Naive thymus-derived CD4-positive, alpha-beta T cell (primary cell): ENCODE results near the gene NELFB. TPM values are rescaled to one million over a fixed set of nuclear protein-coding genes. Genes with fewer than 3 reads are reported as not detected.

Experiments used
- ATAC-seq: fragments of 150-1000 bp; cut with Tn5 transposase; 2 replicates; pipeline ENCODE4 v1.10.0; 2021; ENCODE audit warnings: mild to moderate bottlenecking, moderate library complexity
- CTCF ChIA-PET: fragments of 350-600 bp; sonication (Branson Sonifier 250); formaldehyde crosslinking; loops from one replicate; lab custom pipeline; 2021; ENCODE audit warnings: antibody characterized with exemption; lab: Charles Lee
- POLR2A ChIA-PET: fragments of 350-600 bp; sonication (Branson Sonifier 250); formaldehyde crosslinking; loops from one replicate; lab custom pipeline; 2021; ENCODE audit warnings: antibody characterized with exemption, inconsistent platforms; lab: Charles Lee
- DNase-seq, 9 donors: peaks; one replicate each; pipeline versions ENCODE4 v3.0.0 to v3.0.0-alpha.2; 2020 to 2022; ENCODE audit warnings: mixed read lengths in 1 of 9
- H3K27ac ChIP-seq: one replicate; pipeline ENCODE4 v1.7.0; 2013; ENCODE audit warnings: mild to moderate bottlenecking, low read depth, low read length, moderate library complexity
- H3K27me3 ChIP-seq, 2 donors: one replicate each; pipeline ENCODE4 v1.7.0; 2013; ENCODE audit warnings: low read length in 2 of 2, mild to moderate bottlenecking in 2 of 2, moderate library complexity in 2 of 2; ENCODE audit not compliant: control insufficient read depth in 2 of 2, insufficient read depth in 2 of 2
- H3K36me3 ChIP-seq, 3 experiments: 1 replicate in 2 of 3; 2 replicates in 1 of 3; pipeline ENCODE4 v1.7.0; 2013; ENCODE audit warnings: low read length in 3 of 3, mild to moderate bottlenecking in 3 of 3, moderate library complexity in 1 of 3; ENCODE audit not compliant: insufficient read depth in 3 of 3, control insufficient read depth in 2 of 3
- H3K4me1 ChIP-seq, 2 donors: one replicate each; pipeline ENCODE4 v1.7.0; 2013; ENCODE audit warnings: low read length in 2 of 2, mild to moderate bottlenecking in 2 of 2, moderate library complexity in 1 of 2; ENCODE audit not compliant: control insufficient read depth in 2 of 2, insufficient read depth in 2 of 2
- H3K4me3 ChIP-seq: 2 replicates; pipeline ENCODE4 v1.7.0; 2013; ENCODE audit warnings: mild to moderate bottlenecking, low read length
- H3K9me3 ChIP-seq, 3 experiments: 1 replicate in 2 of 3; 2 replicates in 1 of 3; pipeline ENCODE4 v1.7.0; 2013; ENCODE audit warnings: low read length in 3 of 3; ENCODE audit not compliant: control insufficient read depth in 2 of 3
- H3K27ac Mint-ChIP-seq, 9 donors: one replicate each; pipeline ENCODE4 v1.8.0; 2020 to 2022; ENCODE audit warnings: mixed read lengths in 9 of 9, mild to moderate bottlenecking in 8 of 9, moderate library complexity in 5 of 9, inconsistent platforms in 2 of 9
- H3K27me3 Mint-ChIP-seq, 5 donors: one replicate each; pipeline ENCODE4 v1.8.0; 2021 to 2022; ENCODE audit warnings: mixed read lengths in 5 of 5, mild to moderate bottlenecking in 1 of 5
- H3K36me3 Mint-ChIP-seq, 5 donors: one replicate each; pipeline ENCODE4 v1.8.0; 2020 to 2022; ENCODE audit warnings: mixed read lengths in 5 of 5, mild to moderate bottlenecking in 3 of 5, inconsistent platforms in 1 of 5
- H3K4me1 Mint-ChIP-seq, 7 donors: one replicate each; pipeline ENCODE4 v1.8.0; 2020 to 2022; ENCODE audit warnings: mixed read lengths in 7 of 7, mild to moderate bottlenecking in 3 of 7, inconsistent platforms in 1 of 7
- H3K4me3 Mint-ChIP-seq, 10 donors: one replicate each; pipeline ENCODE4 v1.8.0; 2020 to 2022; ENCODE audit warnings: mild to moderate bottlenecking in 10 of 10, mixed read lengths in 10 of 10, moderate library complexity in 6 of 10, inconsistent platforms in 2 of 10
- H3K9me3 Mint-ChIP-seq, 11 donors: one replicate each; pipeline ENCODE4 v1.8.0; 2020 to 2022; ENCODE audit warnings: mixed read lengths in 11 of 11, mild to moderate bottlenecking in 4 of 11, inconsistent platforms in 1 of 11, moderate library complexity in 1 of 11
- intact Hi-C, 2 donors: fragments of 100-400 bp; cut with micrococcal nuclease; formaldehyde crosslinking; loops; one replicate each; pipeline ENCODE4 v1.15.1; 2023
- polyA plus RNA-seq, 2 donors: library from polyadenylated mRNA; unstranded; fragments of 300-500 nt; fragmentation: Illumina TruSeq; gene quantifications; one replicate each; pipeline ENCODE4 v1.2.3, GENCODE V29; 2021
- total RNA-seq, 6 experiments: library from RNA in 5 of 6; stranded (reverse) in 5 of 6; gene quantifications; 1 replicate in 5 of 6; 2 replicates in 1 of 6; pipeline ENCODE4 v1.2.3 and lab custom pipeline; 2021 to 2026

NELFB gene
- total and polyA plus RNA-seq, 7 experiments from 2014 or later, result 22.9 to 64.2 (median 38.9) TPM

- no peak overlapping the region for H3K27ac Mint-ChIP-seq
- no peaks in the 10 kb centered on the region for H3K36me3 Mint-ChIP-seq
- DNase-seq (no peak), ATAC-seq (no peak)
- H3K27ac ChIP-seq, result no peak overlapping the region
- H3K9me3 Mint-ChIP-seq, result peaks cover 0 to 2% (median 0%) of the 10 kb centered on the region in 11 donors
- no peaks in the 10 kb centered on the region for H3K9me3 ChIP-seq
- no peaks in the 10 kb centered on the region for H3K36me3 ChIP-seq
- ChIA-PET CTCF (interaction anchor here (1.2 kb wide), 1 partner anchor 8 kb away, joined by 4 read pairs; no protein-coding TSS in a partner anchor), POLR2A (no interaction called here)
- intact Hi-C loops, result loop anchor here in 1 of 2 donors (10.0 kb wide), 1 partner anchor 285 kb away; the partner anchor contains the start of genes C8G and FBXW5
- peaks cover 4 to 5% of the 10 kb centered on the region in 2 donors for H3K4me1 ChIP-seq
- H3K27me3 ChIP-seq, result no peaks in the 10 kb centered on the region
- peaks cover 5 to 7% (median 5%) of the 10 kb centered on the region in 7 donors for H3K4me1 Mint-ChIP-seq
- no peak overlapping the region for H3K4me3 Mint-ChIP-seq
- peaks cover 0 to 11% (median 6%) of the 10 kb centered on the region in 5 donors for H3K27me3 Mint-ChIP-seq
- no peak overlapping the region for H3K4me3 ChIP-seq
Measured at GRCh38 chr9:137229903-137230704, 25.0 kb upstream of the NELFB start.

- Histone ChIP-seq H3K36me3 (no peaks in the 10 kb centered on the region), H3K27ac (no peak within 1 kb of the TSS), H3K4me3 (no peak within 1 kb of the TSS), H3K27me3 (no peaks in the 10 kb centered on the region), H3K4me1 (peaks cover 4 to 5% of the 10 kb centered on the region in 2 donors), H3K9me3 (no peaks in the 10 kb centered on the region)
- Mint-ChIP-seq H3K27ac (no peak within 1 kb of the TSS), H3K27me3 (peaks cover 0 to 13% (median 6%) of the 10 kb centered on the region in 5 donors), H3K4me1 (peaks cover 4 to 7% (median 5%) of the 10 kb centered on the region in 7 donors), H3K36me3 (no peaks in the 10 kb centered on the region), H3K9me3 (peaks cover 0 to 2% (median 0%) of the 10 kb centered on the region in 11 donors), H3K4me3 (no peak within 1 kb of the TSS)
- ChIA-PET POLR2A (interaction anchor here (0.5 kb wide), 1 partner anchor 126 kb away, joined by 4 read pairs; no protein-coding TSS in a partner anchor), CTCF (no interaction called here)
- intact Hi-C loops, result no loop called here
- ATAC-seq (no peak), DNase-seq (no peak)
Measured at GRCh38 chr9:137230705-137231371, 24.3 kb upstream of the NELFB start, which contains the start of gene SLC34A3. SLC34A3 (plus strand) TSS chr9:137230901; CDS start chr9:137231703, 802 bp downstream.

DNA sequence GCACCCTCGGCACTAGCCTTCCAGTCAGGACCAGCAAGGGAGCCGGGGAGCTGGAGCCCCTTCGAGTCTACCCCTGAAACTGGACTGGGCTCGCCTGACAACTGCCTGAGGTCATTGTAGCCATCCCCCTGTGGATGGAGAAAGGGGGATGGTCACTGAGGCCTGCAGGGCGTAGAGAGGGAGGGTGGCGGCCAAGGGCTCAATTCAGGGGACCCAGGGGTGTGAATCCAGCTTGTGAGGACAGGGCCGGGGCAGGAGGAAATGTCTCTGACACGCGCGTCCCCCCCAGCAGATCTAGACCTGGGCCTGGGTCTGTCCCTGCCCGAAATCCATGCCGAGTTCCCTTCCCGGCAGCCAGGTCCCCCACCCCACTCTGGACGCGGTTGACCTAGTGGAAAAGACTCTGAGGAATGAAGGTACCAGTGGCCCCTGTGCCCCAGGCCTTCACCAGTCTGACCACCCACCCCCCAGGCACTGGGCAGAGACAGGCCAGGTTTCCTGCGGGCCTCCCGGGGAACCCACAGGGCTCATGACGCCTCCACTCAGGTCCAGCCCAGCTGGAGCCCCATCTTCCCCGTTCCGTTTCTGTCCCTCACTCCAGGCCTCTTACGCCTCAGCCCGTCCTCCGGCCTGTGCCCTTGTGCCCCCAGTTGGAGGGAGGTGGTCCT lies 23.6 kb upstream of the NELFB start:
- peaks cover 0 to 2% (median 0%) of the 10 kb centered on the region in 11 donors for H3K9me3 Mint-ChIP-seq
- ChIA-PET CTCF (no interaction called here), POLR2A (interaction anchor here (0.5 kb wide), 1 partner anchor 127 kb away, joined by 4 read pairs; no protein-coding TSS in a partner anchor)
- Histone ChIP-seq H3K9me3 (no peaks in the 10 kb centered on the region), H3K4me1 (peaks cover 4 to 12% of the 10 kb centered on the region in 2 donors), H3K27me3 (no peaks in the 10 kb centered on the region), H3K36me3 (no peaks in the 10 kb centered on the region), H3K27ac (no peak overlapping the region), H3K4me3 (no peak overlapping the region)
- intact Hi-C loops, result no loop called here
- no peak overlapping the region for H3K27ac Mint-ChIP-seq
- H3K27me3 Mint-ChIP-seq, result peaks cover 0 to 13% (median 6%) of the 10 kb centered on the region in 5 donors
- DNase-seq (no peak), ATAC-seq (no peak)
- H3K36me3 Mint-ChIP-seq, result no peaks in the 10 kb centered on the region
- peaks cover 4 to 6% (median 5%) of the 10 kb centered on the region in 7 donors for H3K4me1 Mint-ChIP-seq
- H3K4me3 Mint-ChIP-seq, result no peak overlapping the region

GRCh38 chr9:137232101-137232500 lies 23.0 kb upstream of the NELFB start:
- no peak overlapping the region for H3K4me3 Mint-ChIP-seq
- H3K36me3 Mint-ChIP-seq, result no peaks in the 10 kb centered on the region
- no peak overlapping the region for H3K27ac ChIP-seq
- H3K27ac Mint-ChIP-seq, result no peak overlapping the region
- ChIA-PET CTCF (no interaction called here), POLR2A (no interaction called here)
- H3K9me3 Mint-ChIP-seq, result peaks cover 0 to 2% (median 0%) of the 10 kb centered on the region in 11 donors
- intact Hi-C loops, result no loop called here
- H3K27me3 Mint-ChIP-seq, result peaks cover 0 to 13% (median 6%) of the 10 kb centered on the region in 5 donors
- peaks cover 4 to 18% of the 10 kb centered on the region in 2 donors for H3K4me1 ChIP-seq
- H3K27me3 ChIP-seq, result no peaks in the 10 kb centered on the region
- ATAC-seq (no peak), DNase-seq (no peak)
- H3K9me3 ChIP-seq, result no peaks in the 10 kb centered on the region
- H3K36me3 ChIP-seq, result no peaks in the 10 kb centered on the region
- H3K4me1 Mint-ChIP-seq, result peaks cover 4 to 6% (median 5%) of the 10 kb centered on the region in 7 donors
- no peak overlapping the region for H3K4me3 ChIP-seq

DNA sequence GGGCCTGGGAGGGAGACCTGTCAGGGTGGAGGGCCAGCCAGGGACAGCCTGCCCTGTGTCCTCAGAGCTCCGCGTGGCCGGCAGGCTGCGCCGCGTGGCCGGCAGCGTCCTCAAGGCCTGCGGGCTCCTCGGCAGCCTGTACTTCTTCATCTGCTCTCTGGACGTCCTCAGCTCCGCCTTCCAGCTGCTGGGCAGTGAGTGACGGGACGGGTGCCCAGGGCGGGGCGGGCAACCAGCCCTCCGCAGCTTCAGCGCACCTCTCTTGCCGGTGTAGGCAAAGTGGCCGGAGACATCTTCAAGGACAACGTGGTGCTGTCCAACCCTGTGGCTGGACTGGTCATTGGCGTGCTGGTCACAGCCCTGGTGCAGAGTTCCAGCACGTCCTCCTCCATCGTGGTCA lies 22.6 kb upstream of the NELFB start:
- Mint-ChIP-seq H3K9me3 (peaks cover 0 to 2% (median 0%) of the 10 kb centered on the region in 11 donors), H3K36me3 (no peaks in the 10 kb centered on the region), H3K4me3 (no peak overlapping the region), H3K27ac (no peak overlapping the region), H3K27me3 (peaks cover 0 to 13% (median 4%) of the 10 kb centered on the region in 5 donors), H3K4me1 (peaks cover 2 to 5% (median 3%) of the 10 kb centered on the region in 7 donors)
- Histone ChIP-seq H3K4me1 (peaks cover under 1 to 14% of the 10 kb centered on the region in 2 donors), H3K27ac (no peak overlapping the region), H3K4me3 (no peak overlapping the region), H3K9me3 (no peaks in the 10 kb centered on the region), H3K36me3 (no peaks in the 10 kb centered on the region), H3K27me3 (no peaks in the 10 kb centered on the region)
- ChIA-PET CTCF (no interaction called here), POLR2A (no interaction called here)
- DNase-seq (no peak), ATAC-seq (no peak)
- intact Hi-C loops, result no loop called here
